HG03342 (cell line): Measurements from ENCODE around the gene BARX1.

Experiments
- ATAC-seq: cut with Tn5 transposase; IDR thresholded peaks from one replicate; pipeline ENCODE4 v1.9.1; 2021; ENCODE audit warnings: mild to moderate bottlenecking, moderate library complexity; ENCODE audit not compliant: unreplicated experiment

The BARX1 gene

GRCh38 chr9:93902780-93903655 lies 52.1 kb downstream of the BARX1 start:
- ATAC-seq = no peak

DNA sequence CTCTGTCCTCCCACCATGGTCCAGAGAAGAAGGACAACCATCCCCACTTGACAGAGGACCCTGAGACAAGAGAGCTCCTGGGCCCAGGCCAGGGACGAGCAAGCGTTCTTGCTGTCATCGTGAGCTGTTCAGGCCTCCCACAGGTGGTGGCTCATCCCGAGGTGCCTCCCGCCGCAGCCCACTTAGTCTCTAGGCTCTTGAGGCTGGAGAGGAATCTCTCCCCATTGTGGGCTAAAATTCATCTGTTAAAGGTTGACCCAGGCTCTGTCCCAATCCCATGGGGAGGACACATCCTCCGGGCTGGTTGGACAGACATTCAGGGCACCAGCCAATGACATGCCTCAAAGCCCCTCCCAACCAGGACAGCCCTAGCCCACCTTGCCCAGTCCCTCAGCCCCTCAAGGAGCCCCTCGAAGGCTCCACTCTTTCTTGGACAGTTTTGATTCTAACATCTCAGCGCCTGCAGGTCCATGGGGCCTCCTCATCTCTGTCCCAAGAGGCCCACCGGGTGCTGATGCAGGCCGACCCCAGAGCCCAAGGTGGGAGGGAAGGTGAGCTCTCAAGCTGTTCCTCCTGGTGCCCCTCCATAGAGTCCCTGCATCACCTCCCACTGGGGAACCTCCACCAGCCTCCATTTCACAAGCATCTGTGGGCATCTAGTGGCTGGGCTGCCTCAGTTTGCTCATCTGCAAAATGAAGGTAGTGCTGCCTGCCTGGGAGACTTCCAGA lies 52.9 kb downstream of the BARX1 start:
- no peak for ATAC-seq
